GM12872 (cell line): Measurements from ENCODE around the gene SYCP1.

Source experiments
- TF ChIP-seq, protein P1 (sequence below): IDR thresholded peaks from 3 replicates; pipeline ENCODE4 v1.5.1; 2011; ENCODE audit warnings: low read depth, mild to moderate bottlenecking, low read length, moderate library complexity; ENCODE audit not compliant: insufficient read depth

SYCP1 gene

DNA sequence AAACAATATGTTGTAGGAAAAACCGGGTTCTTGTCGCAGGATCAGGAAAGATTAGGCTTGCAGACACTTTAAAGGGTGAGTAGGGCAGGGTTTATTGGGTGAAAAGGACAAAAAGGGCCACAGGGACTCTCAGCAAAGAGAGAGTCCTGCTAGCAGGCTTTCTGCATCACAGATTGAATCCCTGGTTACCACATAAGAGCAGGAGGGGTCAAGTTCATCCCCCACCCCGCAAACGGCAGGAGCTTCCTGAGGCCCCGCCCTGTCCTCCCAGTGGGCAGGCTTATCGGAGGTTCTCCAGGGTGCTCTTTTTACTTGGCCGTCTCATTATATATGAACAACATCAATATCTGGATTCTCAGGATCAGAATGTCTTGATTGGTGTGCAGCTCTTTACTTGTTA lies 47.7 kb downstream of the SYCP1 start:
- TF ChIP-seq, protein P1, sequence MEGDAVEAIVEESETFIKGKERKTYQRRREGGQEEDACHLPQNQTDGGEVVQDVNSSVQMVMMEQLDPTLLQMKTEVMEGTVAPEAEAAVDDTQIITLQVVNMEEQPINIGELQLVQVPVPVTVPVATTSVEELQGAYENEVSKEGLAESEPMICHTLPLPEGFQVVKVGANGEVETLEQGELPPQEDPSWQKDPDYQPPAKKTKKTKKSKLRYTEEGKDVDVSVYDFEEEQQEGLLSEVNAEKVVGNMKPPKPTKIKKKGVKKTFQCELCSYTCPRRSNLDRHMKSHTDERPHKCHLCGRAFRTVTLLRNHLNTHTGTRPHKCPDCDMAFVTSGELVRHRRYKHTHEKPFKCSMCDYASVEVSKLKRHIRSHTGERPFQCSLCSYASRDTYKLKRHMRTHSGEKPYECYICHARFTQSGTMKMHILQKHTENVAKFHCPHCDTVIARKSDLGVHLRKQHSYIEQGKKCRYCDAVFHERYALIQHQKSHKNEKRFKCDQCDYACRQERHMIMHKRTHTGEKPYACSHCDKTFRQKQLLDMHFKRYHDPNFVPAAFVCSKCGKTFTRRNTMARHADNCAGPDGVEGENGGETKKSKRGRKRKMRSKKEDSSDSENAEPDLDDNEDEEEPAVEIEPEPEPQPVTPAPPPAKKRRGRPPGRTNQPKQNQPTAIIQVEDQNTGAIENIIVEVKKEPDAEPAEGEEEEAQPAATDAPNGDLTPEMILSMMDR, result no peak

DNA sequence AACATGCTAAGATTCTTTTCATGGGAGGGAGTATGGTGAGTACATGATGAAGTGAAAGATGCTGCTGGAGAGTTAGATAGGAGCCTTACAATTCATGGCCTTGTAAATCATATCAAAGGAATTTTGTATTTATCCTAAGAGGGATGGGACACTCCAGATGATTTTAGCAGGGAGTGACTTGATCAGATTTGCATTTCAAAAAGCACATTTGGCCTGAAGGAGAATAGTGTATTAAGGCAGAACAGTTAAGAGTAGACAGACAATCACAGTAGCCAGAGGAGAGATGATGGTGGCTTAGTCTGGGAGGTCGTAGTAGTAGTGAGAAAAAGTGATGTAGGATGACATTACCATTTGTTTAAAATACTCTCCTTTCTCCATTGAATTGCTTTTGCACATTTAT lies 48.8 kb downstream of the SYCP1 start:
- TF ChIP-seq, protein P1, result no peak

DNA sequence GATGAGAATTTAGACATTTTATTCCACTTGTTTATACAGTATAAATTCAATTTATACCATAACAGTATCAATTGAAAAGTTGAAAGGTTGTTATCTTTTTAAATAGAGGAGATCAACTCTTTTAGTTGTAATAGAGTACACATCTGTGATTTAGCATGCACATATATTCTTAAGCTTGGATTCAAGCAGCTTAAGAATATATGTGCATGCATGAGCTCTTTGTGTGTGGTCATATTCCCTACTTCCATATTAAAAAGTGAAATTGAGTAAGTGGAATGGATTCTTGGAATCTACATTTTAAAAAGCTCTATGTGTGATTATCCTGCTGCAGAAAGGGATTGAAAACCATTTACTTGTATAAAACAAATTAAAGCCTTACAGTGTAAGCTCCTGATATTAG lies 71.9 kb downstream of the SYCP1 start:
- TF ChIP-seq, protein P1, result no peak

DNA sequence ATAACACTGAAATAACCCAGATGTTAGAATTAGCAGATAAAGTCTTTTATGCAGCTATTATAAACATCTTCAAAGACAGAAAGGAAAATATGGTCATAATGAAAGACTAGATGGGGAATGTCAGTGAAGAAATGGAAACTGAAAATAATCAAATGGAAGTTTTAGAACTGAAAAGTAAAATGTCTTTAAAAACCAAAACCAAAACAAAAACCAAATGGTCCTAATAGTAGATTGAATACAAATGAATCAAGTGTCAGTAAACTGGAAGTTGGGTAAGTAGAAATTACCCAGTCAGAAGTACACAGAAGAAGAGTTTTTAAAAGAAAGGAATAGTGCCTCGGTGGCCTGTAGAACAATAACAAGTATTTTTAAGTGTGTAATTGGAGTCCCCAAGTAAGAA lies 72.7 kb downstream of the SYCP1 start:
- TF ChIP-seq, protein P1, result no peak

DNA sequence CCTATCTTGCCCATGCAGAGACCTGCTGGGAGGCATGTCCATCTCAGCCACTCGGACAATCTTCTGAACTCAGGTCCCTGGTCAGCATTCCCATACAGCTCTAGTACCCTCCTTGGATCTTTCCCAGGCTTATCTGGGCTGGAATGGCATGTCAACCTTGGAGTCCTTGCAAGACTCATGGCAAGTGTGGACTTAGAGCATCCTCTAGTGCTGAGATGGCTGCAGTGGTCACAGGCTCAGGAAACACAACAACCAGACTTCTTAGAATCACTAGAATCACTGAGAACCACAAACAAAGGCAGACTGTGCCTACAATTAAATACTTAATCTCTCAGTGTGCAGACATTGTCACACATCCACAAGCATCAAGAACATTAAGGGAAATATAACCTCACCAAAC lies 101.9 kb downstream of the SYCP1 start:
- TF ChIP-seq, protein P1, result peak; percentile 46

DNA sequence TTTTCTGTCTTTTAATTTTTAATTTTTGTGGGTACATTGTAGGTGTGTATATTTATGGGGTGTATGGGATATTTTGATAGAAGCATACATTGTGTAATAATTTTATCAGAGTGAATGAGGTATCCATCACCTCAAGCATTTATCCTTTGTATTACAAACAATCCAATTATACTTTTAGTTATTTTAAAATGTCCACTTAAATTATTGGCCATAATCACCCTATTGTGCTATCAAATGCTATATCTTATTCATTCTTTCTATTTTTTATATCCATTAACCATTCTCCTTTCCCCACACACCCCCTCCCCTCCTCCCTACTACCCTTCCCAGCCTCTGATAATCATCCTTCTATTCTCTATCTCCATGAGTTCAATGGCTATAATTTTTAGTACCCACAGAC lies 104.8 kb downstream of the SYCP1 start:
- TF ChIP-seq, protein P1, result no peak

DNA sequence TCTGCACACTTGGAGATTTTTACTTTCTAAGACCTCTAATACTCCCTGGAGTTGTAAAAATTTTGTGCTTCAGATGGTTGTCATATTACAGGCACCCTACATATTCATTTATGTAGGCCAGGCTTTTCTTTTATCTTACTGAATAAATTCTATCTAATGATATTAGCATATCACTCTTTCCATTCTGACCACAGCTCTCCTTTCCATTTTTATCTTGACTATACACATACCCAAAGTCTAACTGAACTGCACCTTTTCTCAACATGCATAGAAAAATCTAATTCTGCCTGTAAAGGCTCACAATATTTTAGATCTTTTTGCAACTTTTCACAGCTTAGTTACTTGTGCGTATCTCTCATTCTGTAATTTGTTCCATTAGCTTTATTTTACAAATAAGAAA lies 122.2 kb downstream of the SYCP1 start:
- TF ChIP-seq, protein P1, result no peak

DNA sequence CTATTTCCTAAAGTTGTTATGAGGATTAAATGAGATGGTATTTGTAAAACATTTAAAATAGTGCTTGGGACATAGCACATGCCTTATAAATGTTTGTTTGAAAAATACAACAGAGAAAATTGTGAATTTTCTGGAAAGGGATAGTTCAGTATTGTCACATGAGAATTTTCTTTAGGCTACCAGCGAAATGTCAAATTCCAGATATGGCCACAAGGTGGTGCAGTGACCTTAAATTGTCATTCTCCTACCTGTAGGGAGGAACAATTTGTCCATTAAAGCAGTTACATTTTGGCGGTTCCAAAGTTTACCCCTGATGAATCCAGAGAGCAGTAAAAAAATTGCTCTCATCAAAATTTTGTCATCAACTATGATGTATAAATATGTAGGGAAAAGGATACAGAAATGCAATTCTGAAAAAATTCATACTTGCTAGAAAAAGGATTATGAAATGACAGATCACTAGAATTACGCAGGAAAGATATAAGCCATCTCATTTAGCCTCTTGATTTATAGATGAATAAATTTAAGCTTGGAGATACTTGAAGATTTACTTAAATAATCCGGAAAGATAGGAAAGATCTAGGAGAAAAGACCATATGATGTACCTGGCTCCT lies 124.7 kb downstream of the SYCP1 start:
- TF ChIP-seq, protein P1, result peak; percentile 63
